Subcutaneous preadipocyte (primary cell): Measurements from ENCODE around the gene WFS1. TPM values are rescaled to one million over a fixed set of nuclear protein-coding genes. Genes with fewer than 3 reads are reported as not detected.

Experiments used
- total RNA-seq: library from RNA; depleted of rRNA; stranded (reverse); fragments of >200 nt; gene quantifications from 2 replicates; pipeline ENCODE4 v1.2.3, GENCODE V29; 2012

Gene WFS1
- total RNA-seq: 14.7 and 16.5 TPM in 2 replicates

GRCh38 chr4:6269616-6270511, at the start of gene WFS1:
Gene WFS1, plus strand, starts transcription at chr4:6269850. Its CDS starts 7,606 bp downstream, at chr4:6277456.

Other genes starting within 250 kb of the WFS1 start
- gene JAKMIP1, start 69.3 kb upstream of the WFS1 start, total RNA-seq: not detected in 2 replicates
- gene PPP2R2C, start 202.8 kb downstream of the WFS1 start, total RNA-seq: under 0.01 and 0.20 TPM in 2 replicates